Heart right ventricle (tissue), 16 donors: ENCODE data around the gene USH2A. TPM values are rescaled to one million over a fixed set of nuclear protein-coding genes. Genes with fewer than 3 reads are reported as not detected.
A peak's percentile ranks its signal among the peaks of the same experiment; 100 is the strongest.

ENCODE experiments used
- ATAC-seq, 8 donors: fragments of 200-7000 bp; cut with Tn5 transposase; one replicate each; pipeline ENCODE4 v1.9.1; 2020; ENCODE audit warnings: mild to moderate bottlenecking in 8 of 8, moderate library complexity in 8 of 8, moderate number of reproducible peaks in 1 of 8
- DNase-seq, 2 donors: peaks; one replicate each; pipeline ENCODE4 v3.0.0-alpha.2; 2020
- H3K27ac ChIP-seq, 10 donors: fragments of 200-600 bp; sonication (generic) in 2 of 10; one replicate each; pipeline versions ENCODE4 v1.5.0 to v1.8.0; 2020 to 2022; ENCODE audit warnings: mild to moderate bottlenecking in 3 of 10
- H3K27me3 ChIP-seq, 7 donors: fragments of 200-600 bp; one replicate each; pipeline ENCODE4 v1.8.0; 2021 to 2022; ENCODE audit warnings: mild to moderate bottlenecking in 2 of 7
- H3K36me3 ChIP-seq, 9 donors: fragments of 200-600 bp; sonication (generic) in 1 of 9; one replicate each; pipeline versions ENCODE4 v1.5.0 to v1.8.0; 2020 to 2022; ENCODE audit warnings: mild to moderate bottlenecking in 2 of 9
- H3K4me1 ChIP-seq, 9 donors: fragments of 200-600 bp; sonication (generic) in 1 of 9; one replicate each; pipeline versions ENCODE4 v1.5.0 to v1.8.0; 2020 to 2022; ENCODE audit warnings: mild to moderate bottlenecking in 4 of 9
- H3K4me3 ChIP-seq, 10 donors: fragments of 200-600 bp; sonication (generic) in 2 of 10; one replicate each; pipeline versions ENCODE4 v1.5.0 to v1.8.0; 2020 to 2022; ENCODE audit warnings: mild to moderate bottlenecking in 7 of 10, moderate library complexity in 2 of 10
- H3K9me3 ChIP-seq, 11 donors: fragments of 200-600 bp in 10 of 11; sonication (generic) in 2 of 11; one replicate each; pipeline versions ENCODE4 v1.5.0 to v1.8.0; 2013 to 2022; ENCODE audit warnings: mild to moderate bottlenecking in 2 of 11, control low read depth in 1 of 11, moderate library complexity in 1 of 11
- CTCF ChIP-seq, 9 donors: fragments of 200-600 bp; sonication (generic) in 2 of 9; IDR thresholded peaks; one replicate each; pipeline versions ENCODE4 v1.5.0 to v1.8.0; 2021 to 2022; ENCODE audit warnings: antibody characterized with exemption in 9 of 9, mild to moderate bottlenecking in 5 of 9, moderate library complexity in 1 of 9
- WGBS, 2 donors: extraction: QIAGEN DNeasy Blood & Tissue Kit; methylation state at CpG; one replicate each; pipeline ENCODE4 v1.1.7; 2013; ENCODE audit warnings: inconsistent platforms in 1 of 2; 5-methylcytosine and 5-hydroxymethylcytosine counted together
- intact Hi-C, 10 donors: fragments of 100-400 bp; cut with DNase I; formaldehyde crosslinking; loops; one replicate each; pipeline versions ENCODE4 v1.11.1 to v1.14.2; 2022
- polyA plus RNA-seq, 2 donors: library from polyadenylated mRNA; stranded (reverse); fragments of 200-250 nt; gene quantifications; one replicate each; pipeline ENCODE4 v1.2.3, GENCODE V29; 2013
- total RNA-seq, 10 donors: library from RNA; stranded (reverse); fragmentation: NEBNext Ultra II Directional in 3 of 10; extraction: Animal tissue kit (Norgen Biotek cat#: 25700) in 3 of 10; gene quantifications; one replicate each; pipeline versions ENCODE4 v1.2.1 to v1.2.4, GENCODE V29; 2021 to 2023
- donor health status: Arrhythmogenic right ventricular cardiomyopathy.
- donor health status: ischemic (EF 13 %, LVEDD 7.1; RV severe dilation, severe dysfunction).
- donor health status: healthy with polysubstance abuse.
- donor health status: DM: no; HTN: yes; CAD: no.
- donor health status: DM: no; HTN: no; CAD: no.
- donor health status: ischemic (EF 25% LVEDD 6.9; RV normal size, moderate dysfunction).
- donor health status: ischemic (EF 25% LVEDD 5.7; RV mildly dilated, moderate dysfunction).
- donor health status: healthy.
- donor health status: DM: yes; HTN: yes; CAD: no.
- donor health status: Ischemic cardiomyopathy.
- donor health status: ischemic (EF 35%, LVEDD 5.7; RV mildly dilated, moderate dysfunction).
- donor health status: nonischemic (EF 11% LVEDD 7.7; RV severe dilation, severe dysfunction).
- donor health status: DM: yes; HTN: yes; CAD: no.
- donor health status: PGD.
- donor health status: ischemic (EF 29% LVEDD 5.4; RV normal size, mild dysfunction).
- donor health status: nonischemic (EF 23%, LVEDD 6.1; RV moderate dilation, normal function).

Gene USH2A
- total and polyA plus RNA-seq, 12 donors = 0.01 to 4.9 (median 3.6) TPM

- peak in 3 of 9 donors; percentile 10 to 22 (median 21) for TF ChIP-seq CTCF (IDR thresholded peaks at IDR 0.05)
- DNase-seq (no peak), ATAC-seq (no peak)
- intact Hi-C loops = no loop called here
- WGBS, 2 donors = 66 to 75% methylated on average over 2 of the region's 2 CpGs
- no peak overlapping the region for H3K27ac ChIP-seq
- no peaks in the 10 kb centered on the region for H3K36me3 ChIP-seq
- H3K4me1 ChIP-seq = no peaks in the 10 kb centered on the region
- H3K27me3 ChIP-seq = no peaks in the 10 kb centered on the region
- H3K9me3 ChIP-seq = no peaks in the 10 kb centered on the region
- no peak overlapping the region for H3K4me3 ChIP-seq
Observed at GRCh38 chr1:216111842-216112241, 311.4 kb downstream of the USH2A start.

GRCh38 chr1:216095400-216095799 is 327.8 kb downstream of the USH2A start:
- TF ChIP-seq CTCF (IDR thresholded peaks at IDR 0.05) = no peak
- Histone ChIP-seq H3K4me3 (no peak overlapping the region), H3K27ac (no peak overlapping the region), H3K27me3 (peaks cover 0 to 3% (median 0%) of the 10 kb centered on the region in 7 donors), H3K9me3 (no peaks in the 10 kb centered on the region), H3K4me1 (no peaks in the 10 kb centered on the region), H3K36me3 (no peaks in the 10 kb centered on the region)
- DNase-seq (no peak), ATAC-seq (no peak)
- intact Hi-C loops = no loop called here
- 67 to 76% methylated on average over 4 of the region's 4 CpGs for WGBS, 2 donors

- ATAC-seq = no peak
- WGBS, 2 donors = 87 to 90% methylated on average over 6 of the region's 6 CpGs
- Histone ChIP-seq H3K4me3 (no peak overlapping the region), H3K27me3 (no peaks in the 10 kb centered on the region), H3K36me3 (no peaks in the 10 kb centered on the region), H3K4me1 (no peaks in the 10 kb centered on the region), H3K9me3 (no peaks in the 10 kb centered on the region), H3K27ac (no peak overlapping the region)
- intact Hi-C loops = no loop called here
- TF ChIP-seq CTCF (IDR thresholded peaks at IDR 0.05) = no peak
- no peak for DNase-seq
Observed at GRCh38 chr1:216090556-216090955, 332.7 kb downstream of the USH2A start.

GRCh38 chr1:216086678-216087077 is 336.6 kb downstream of the USH2A start:
- no peak overlapping the region for H3K27ac ChIP-seq
- intact Hi-C loops = no loop called here
- ATAC-seq (no peak), DNase-seq (no peak)
- no peaks in the 10 kb centered on the region for H3K4me1 ChIP-seq
- no peak overlapping the region for H3K4me3 ChIP-seq
- peaks cover 0 to 6% (median 0%) of the 10 kb centered on the region in 11 donors for H3K9me3 ChIP-seq
- no peak for TF ChIP-seq CTCF (IDR thresholded peaks at IDR 0.05)
- H3K36me3 ChIP-seq = no peaks in the 10 kb centered on the region
- WGBS, 2 donors = 85 to 93% methylated on average over 3 of the region's 3 CpGs
- no peaks in the 10 kb centered on the region for H3K27me3 ChIP-seq
